GM19324 (cell line): ENCODE measurements around the gene TMEM204.

Experiments
- ATAC-seq: cut with Tn5 transposase; IDR thresholded peaks from one replicate; pipeline ENCODE4 v1.9.1; 2021; ENCODE audit warnings: mild to moderate bottlenecking, moderate library complexity; ENCODE audit not compliant: unreplicated experiment, low FRiP score

The TMEM204 gene

GRCh38 chr16:1533443-1533951, at the start of gene TMEM204:
Gene TMEM204, plus strand, starts transcription at chr16:1533666. Its CDS starts 610 bp downstream, at chr16:1534276.
- ATAC-seq: no peak

GRCh38 chr16:1485847-1486496, 47.5 kb upstream of the TMEM204 start:
- no peak for ATAC-seq

- ATAC-seq: no peak
These were observed 46.7 kb upstream of the TMEM204 start for GRCh38 chr16:1486551-1487390.

DNA sequence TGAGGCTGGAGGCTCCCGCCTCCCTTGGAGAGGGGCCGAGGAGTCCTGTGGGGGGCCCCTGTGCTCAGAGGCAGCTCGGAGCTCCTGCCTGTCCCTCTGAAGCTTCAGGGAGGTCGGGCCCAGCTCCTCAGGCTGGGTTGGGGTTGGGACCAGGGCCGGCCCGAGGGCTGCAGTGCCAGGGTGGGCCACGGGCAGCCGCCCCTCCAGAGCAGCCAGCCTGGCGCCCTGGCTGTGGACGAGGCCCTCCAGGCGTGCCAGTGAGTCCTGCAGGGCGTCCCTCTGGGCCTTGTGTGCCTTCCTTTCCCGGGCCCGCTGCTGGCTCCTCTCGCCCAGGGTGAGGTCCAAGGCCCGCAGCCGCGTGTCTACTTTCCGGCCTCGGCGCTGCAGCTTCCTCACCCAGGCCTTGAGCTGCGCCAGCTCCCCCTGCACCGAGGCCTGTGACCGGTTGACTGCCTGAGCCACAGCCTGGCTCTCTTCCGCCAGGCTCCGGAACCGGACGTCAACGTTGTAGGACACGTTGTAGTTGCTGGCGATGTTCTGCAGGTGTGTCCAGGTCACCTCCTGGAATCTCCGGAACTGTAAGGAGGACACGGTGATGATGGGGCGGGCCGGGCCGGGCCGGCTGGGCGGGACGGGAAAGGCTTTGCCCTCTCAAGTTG, 45.9 kb upstream of the TMEM204 start:
- ATAC-seq: no peak

GRCh38 chr16:1488054-1488601, 45.3 kb upstream of the TMEM204 start:
- no peak for ATAC-seq

DNA sequence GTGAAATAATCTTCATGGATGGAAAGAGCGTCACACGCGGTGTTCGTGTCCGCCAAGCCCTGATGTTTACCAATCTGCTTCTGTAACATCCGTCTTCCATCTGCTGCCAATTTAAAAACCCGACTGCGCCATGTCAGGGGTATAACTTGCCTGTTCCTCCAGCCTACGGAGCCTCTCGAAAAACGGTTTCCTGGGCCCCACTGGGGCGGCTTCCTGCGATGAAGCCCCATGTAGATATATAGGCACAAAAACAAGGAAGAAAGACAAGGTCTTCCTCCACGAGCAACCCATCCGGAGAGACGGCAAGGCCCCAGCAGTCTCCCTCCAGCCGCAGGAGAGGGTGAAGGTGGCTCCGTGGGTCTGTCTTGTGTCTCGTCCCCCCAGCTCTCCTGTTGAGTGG, 44.8 kb upstream of the TMEM204 start, which contains the start of gene PTX4:
PTX4 (minus strand) TSS at position 326 of the 400 bp plus-strand sequence; CDS start at position 291, 35 bp downstream.
- no peak for ATAC-seq

DNA sequence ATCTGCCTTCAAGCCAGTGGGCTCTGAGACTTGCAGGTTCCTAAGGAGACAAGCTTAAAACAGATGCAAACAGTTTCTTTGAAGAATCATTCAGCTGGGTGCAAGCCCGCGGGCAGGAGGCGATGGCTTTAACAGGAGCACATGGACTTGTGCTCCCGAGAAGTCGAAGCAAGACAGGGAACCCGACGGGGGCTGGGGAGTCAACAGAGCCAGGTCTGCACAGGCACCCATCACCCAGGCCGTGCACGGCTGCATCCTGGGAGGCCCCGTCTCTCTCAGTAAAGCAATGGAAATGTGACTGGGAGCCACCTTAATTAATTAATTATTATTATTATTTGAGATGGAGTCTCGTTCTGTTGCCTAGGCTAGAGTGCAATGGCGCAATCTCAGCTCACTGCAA, 44.4 kb upstream of the TMEM204 start:
- ATAC-seq: no peak

DNA sequence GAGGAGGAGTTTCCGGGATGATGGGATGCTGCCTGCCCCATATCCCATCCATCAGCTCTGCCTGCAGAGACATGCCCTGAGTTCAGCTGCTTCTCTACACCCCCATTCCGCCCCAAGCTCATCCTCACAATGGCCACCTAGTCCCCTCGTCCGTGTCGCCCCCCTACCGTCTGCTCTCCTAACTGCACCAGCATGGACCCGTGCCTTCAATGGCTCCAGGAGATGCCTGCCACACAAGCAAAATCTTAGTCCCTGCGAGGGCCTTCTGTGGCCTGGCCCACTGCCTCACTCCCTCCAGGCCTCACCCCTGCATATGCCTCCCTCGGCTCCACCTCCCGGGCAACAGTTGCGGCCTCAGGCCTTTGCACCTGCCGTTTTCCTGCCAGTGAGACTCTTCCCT, 42.1 kb upstream of the TMEM204 start:
- ATAC-seq: no peak

GRCh38 chr16:1492082-1492922, 41.2 kb upstream of the TMEM204 start:
- ATAC-seq: no peak

- ATAC-seq: peak; percentile 64
These were observed 40.3 kb upstream of the TMEM204 start, which contains the start of gene TELO2 for GRCh38 chr16:1492923-1493745. Gene TELO2, plus strand, starts transcription at chr16:1493360. Its CDS starts 922 bp downstream, at chr16:1494282.

DNA sequence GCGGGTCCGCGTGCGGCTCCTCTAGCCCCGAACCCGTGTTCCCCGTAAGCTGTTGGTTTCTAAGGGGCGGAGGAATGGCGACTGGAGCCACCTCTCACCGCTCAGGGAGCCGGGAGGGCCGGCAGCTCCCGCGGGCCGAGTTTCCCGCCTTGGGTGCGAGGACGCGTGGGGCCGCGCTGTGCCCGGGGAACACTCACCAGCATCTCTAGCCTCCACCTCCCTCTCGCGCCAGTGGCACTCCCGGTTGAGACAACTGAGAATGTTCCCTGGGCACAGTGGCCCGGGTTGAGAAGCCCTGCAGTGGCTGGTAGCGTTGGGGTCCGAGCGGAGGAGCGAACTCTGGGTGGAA, 39.7 kb upstream of the TMEM204 start:
- ATAC-seq: no peak

GRCh38 chr16:1494129-1494640, 39.3 kb upstream of the TMEM204 start:
- no peak for ATAC-seq

- ATAC-seq: no peak
These were observed 38.8 kb upstream of the TMEM204 start for GRCh38 chr16:1494711-1495110.

- ATAC-seq: no peak
These were observed 38.1 kb upstream of the TMEM204 start for GRCh38 chr16:1495211-1495888.

- no peak for ATAC-seq
These were observed 37.6 kb upstream of the TMEM204 start for GRCh38 chr16:1495889-1496262.

- ATAC-seq: no peak
These were observed 37.0 kb upstream of the TMEM204 start for GRCh38 chr16:1496464-1496863.

- no peak for ATAC-seq
These were observed 36.4 kb upstream of the TMEM204 start for GRCh38 chr16:1497014-1497598.
